HG02970 (cell line): ENCODE measurements around the gene SLCO1A2.
A peak's percentile ranks its signal among the peaks of the same experiment; 100 is the strongest.

Source experiments
- ATAC-seq: cut with Tn5 transposase; IDR thresholded peaks from one replicate; pipeline ENCODE4 v1.9.1; 2021; ENCODE audit warnings: mild to moderate bottlenecking, moderate library complexity, moderate number of reproducible peaks; ENCODE audit not compliant: unreplicated experiment, low FRiP score

SLCO1A2 gene

GRCh38 chr12:21336656-21337055 lies 1.9 kb upstream of the SLCO1A2 start:
- no peak for ATAC-seq

- no peak for ATAC-seq
Observed at GRCh38 chr12:21330682-21331253, 3.9 kb downstream of the SLCO1A2 start.

- ATAC-seq = no peak
Observed at GRCh38 chr12:21328578-21328977, 6.1 kb downstream of the SLCO1A2 start.

- ATAC-seq = no peak
Observed at GRCh38 chr12:21324551-21324950, 10.2 kb downstream of the SLCO1A2 start.

GRCh38 chr12:21323736-21324135 lies 11.0 kb downstream of the SLCO1A2 start:
- no peak for ATAC-seq

- ATAC-seq = no peak
Observed at GRCh38 chr12:21308785-21309184, 25.9 kb downstream of the SLCO1A2 start.

GRCh38 chr12:21305661-21306060 lies 29.1 kb downstream of the SLCO1A2 start:
- no peak for ATAC-seq

GRCh38 chr12:21300632-21301031 lies 34.1 kb downstream of the SLCO1A2 start:
- no peak for ATAC-seq

GRCh38 chr12:21296751-21297406 lies 37.8 kb downstream of the SLCO1A2 start:
- peak; percentile 70 for ATAC-seq

- ATAC-seq = no peak
Observed at GRCh38 chr12:21296348-21296747, 38.4 kb downstream of the SLCO1A2 start.

GRCh38 chr12:21294176-21294575 lies 40.5 kb downstream of the SLCO1A2 start:
- no peak for ATAC-seq

GRCh38 chr12:21292111-21292510 lies 42.6 kb downstream of the SLCO1A2 start:
- ATAC-seq = no peak

- ATAC-seq = no peak
Observed at GRCh38 chr12:21289698-21290097, 45.0 kb downstream of the SLCO1A2 start.

GRCh38 chr12:21276826-21277225 lies 57.9 kb downstream of the SLCO1A2 start:
- no peak for ATAC-seq

GRCh38 chr12:21265932-21266331 lies 68.8 kb downstream of the SLCO1A2 start:
- ATAC-seq = no peak

- ATAC-seq = no peak
Observed at GRCh38 chr12:21264232-21264631, 70.5 kb downstream of the SLCO1A2 start.

- ATAC-seq = no peak
Observed at GRCh38 chr12:21257172-21257571, 77.5 kb downstream of the SLCO1A2 start.

GRCh38 chr12:21252070-21252469 lies 82.6 kb downstream of the SLCO1A2 start:
- ATAC-seq = no peak

GRCh38 chr12:21248679-21249078 lies 86.0 kb downstream of the SLCO1A2 start:
- ATAC-seq = no peak

GRCh38 chr12:21239866-21240265 lies 94.9 kb downstream of the SLCO1A2 start:
- ATAC-seq = no peak

- ATAC-seq = no peak
Observed at GRCh38 chr12:21234395-21234794, 100.3 kb downstream of the SLCO1A2 start.

GRCh38 chr12:21223930-21224329 lies 110.8 kb downstream of the SLCO1A2 start:
- ATAC-seq = no peak
